ENCODE data around the gene TBCK. TPM values are rescaled to one million over a fixed set of nuclear protein-coding genes. Genes with fewer than 3 reads are reported as not detected.

Gene TBCK
- total and polyA plus RNA-seq, 2 donors (not counting 3 experiments of a cell fraction or from before 2014, with no cell fraction given): 18.2 to 38.6 TPM

DNA sequence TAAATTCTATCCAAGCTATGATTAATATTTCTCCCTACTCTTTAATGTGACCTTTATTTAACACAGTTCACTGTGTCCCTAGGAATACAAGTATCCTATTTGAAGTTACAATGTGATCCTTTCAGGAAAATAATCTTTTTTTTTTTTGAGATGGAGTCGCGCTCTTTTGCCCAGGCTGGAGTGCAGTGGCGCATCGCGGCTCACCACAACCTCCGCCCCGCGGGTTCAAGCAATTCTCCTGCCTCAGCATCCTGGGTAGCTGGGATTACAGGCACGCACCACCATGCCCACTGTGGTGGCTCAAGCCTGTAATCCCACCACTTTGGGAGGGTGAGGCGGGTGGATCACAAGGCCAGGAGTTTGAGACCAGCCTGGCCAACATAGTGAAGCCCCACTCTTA is 21.9 kb downstream of the TBCK start:
- Histone ChIP-seq H3K79me2 (ENCODE audit: control insufficient read depth, insufficient read depth, low read length) (no peaks in the 10 kb centered on the region), H3K9ac (replicated peaks; ENCODE audit: extremely low read depth, insufficient read depth, low read length) (no peak overlapping the region), H3K4me3 (replicated peaks in 1 of 3; ENCODE audit: insufficient read depth in 1 of 3, low read depth in 1 of 3, low read length in 3 of 3) (no peak overlapping the region), H3K27me3 (ENCODE audit: control insufficient read depth in 2 of 2, insufficient read depth in 2 of 2, low read length in 2 of 2) (no peaks in the 10 kb centered on the region), H3K9me3 (replicated peaks; ENCODE audit: control insufficient read depth, insufficient read depth, low read length) (no peaks in the 10 kb centered on the region), H2AFZ (ENCODE audit: low read depth, low read length) (no peak overlapping the region), H3K27ac (ENCODE audit: insufficient read depth, low read depth, low read length) (no peak overlapping the region), H3K9me1 (replicated peaks; ENCODE audit: control insufficient read depth, extremely low read depth, insufficient read depth, low read length) (no peaks in the 10 kb centered on the region), H3K4me1 (ENCODE audit: control insufficient read depth, extremely low read depth, insufficient read depth, low read length) (no peaks in the 10 kb centered on the region), H4K20me1 (replicated peaks; ENCODE audit: control insufficient read depth, extremely low read depth, insufficient read depth, low read length) (no peaks in the 10 kb centered on the region), H3K4me2 (ENCODE audit: insufficient read depth, low read length) (no peak overlapping the region), H3K36me3 (ENCODE audit: control insufficient read depth in 2 of 2, extremely low read depth in 1 of 2, insufficient read depth in 2 of 2, low read length in 2 of 2) (peaks cover 0 to 3% of the 10 kb centered on the region in 2 experiments)
- POLR2A ChIA-PET: no interaction called here
- dilution Hi-C loops (cut with MboI; ENCODE audit: extremely low pct_ligation_motif_present, low sequenced_read_pairs) (no loop called here), intact Hi-C loops (cut with micrococcal nuclease) (no loop called here)
- CTCF ChIA-PET: no interaction called here
- FAIRE-seq: no peak
- TF ChIP-seq FOS (IDR thresholded peaks at IDR 0.05; ENCODE audit: borderline replicate concordance, insufficient read depth, low read length) (no peak), MYC (IDR thresholded peaks at IDR 0.05; ENCODE audit: low read depth, low read length) (no peak), JUN (IDR thresholded peaks at IDR 0.05; ENCODE audit: borderline replicate concordance, insufficient read depth, insufficient read length, low read depth) (no peak), POLR2A (IDR thresholded peaks at IDR 0.05; ENCODE audit: low read depth, low read length) (no peak), POLR2AphosphoS5 (IDR thresholded peaks at IDR 0.05; ENCODE audit: insufficient read depth, low read depth, low read length) (no peak), GATA2 (IDR thresholded peaks at IDR 0.05; ENCODE audit: insufficient read depth, insufficient read length, low read depth, low read length) (no peak), EZH2 (IDR thresholded peaks at IDR 0.05; ENCODE audit: borderline replicate concordance, low read depth, low read length, severe bottlenecking) (no peak)
- TF ChIP-seq, protein P1, sequence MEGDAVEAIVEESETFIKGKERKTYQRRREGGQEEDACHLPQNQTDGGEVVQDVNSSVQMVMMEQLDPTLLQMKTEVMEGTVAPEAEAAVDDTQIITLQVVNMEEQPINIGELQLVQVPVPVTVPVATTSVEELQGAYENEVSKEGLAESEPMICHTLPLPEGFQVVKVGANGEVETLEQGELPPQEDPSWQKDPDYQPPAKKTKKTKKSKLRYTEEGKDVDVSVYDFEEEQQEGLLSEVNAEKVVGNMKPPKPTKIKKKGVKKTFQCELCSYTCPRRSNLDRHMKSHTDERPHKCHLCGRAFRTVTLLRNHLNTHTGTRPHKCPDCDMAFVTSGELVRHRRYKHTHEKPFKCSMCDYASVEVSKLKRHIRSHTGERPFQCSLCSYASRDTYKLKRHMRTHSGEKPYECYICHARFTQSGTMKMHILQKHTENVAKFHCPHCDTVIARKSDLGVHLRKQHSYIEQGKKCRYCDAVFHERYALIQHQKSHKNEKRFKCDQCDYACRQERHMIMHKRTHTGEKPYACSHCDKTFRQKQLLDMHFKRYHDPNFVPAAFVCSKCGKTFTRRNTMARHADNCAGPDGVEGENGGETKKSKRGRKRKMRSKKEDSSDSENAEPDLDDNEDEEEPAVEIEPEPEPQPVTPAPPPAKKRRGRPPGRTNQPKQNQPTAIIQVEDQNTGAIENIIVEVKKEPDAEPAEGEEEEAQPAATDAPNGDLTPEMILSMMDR (IDR thresholded peaks at IDR 0.05; ENCODE audit: extremely low read depth in 1 of 2, insufficient read depth in 1 of 2, low read depth in 1 of 2, low read length in 2 of 2): no peak
- TF ChIP-seq, protein P2, sequence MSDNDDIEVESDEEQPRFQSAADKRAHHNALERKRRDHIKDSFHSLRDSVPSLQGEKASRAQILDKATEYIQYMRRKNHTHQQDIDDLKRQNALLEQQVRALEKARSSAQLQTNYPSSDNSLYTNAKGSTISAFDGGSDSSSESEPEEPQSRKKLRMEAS (IDR thresholded peaks at IDR 0.05; ENCODE audit: insufficient read depth, insufficient read length): no peak
- BruUV-seq (replicated peaks): no TSS peak
- no peak for DNase-seq (ENCODE audit: low read depth, low spot score)
